GM19099 (cell line): ENCODE measurements around the gene PSMD1.

Experiments used
- POLR2A ChIP-seq: IDR thresholded peaks from 3 replicates; pipeline ENCODE4 v1.6.1; 2011; ENCODE audit warnings: low read depth; ENCODE audit not compliant: insufficient read length; ENCODE audit errors: extremely low read depth

PSMD1 gene

GRCh38 chr2:231043796-231044195, 12.9 kb upstream of the PSMD1 start:
- TF ChIP-seq POLR2A: no peak

- TF ChIP-seq POLR2A: no peak
Observed at GRCh38 chr2:231046916-231047273, 9.8 kb upstream of the PSMD1 start.

GRCh38 chr2:231047274-231047922, 9.3 kb upstream of the PSMD1 start:
- TF ChIP-seq POLR2A: no peak

GRCh38 chr2:231047923-231048915, 8.4 kb upstream of the PSMD1 start:
- no peak for TF ChIP-seq POLR2A

GRCh38 chr2:231049286-231050017, 7.2 kb upstream of the PSMD1 start:
- TF ChIP-seq POLR2A: no peak

- no peak for TF ChIP-seq POLR2A
Observed at GRCh38 chr2:231050018-231050901, 6.4 kb upstream of the PSMD1 start.

GRCh38 chr2:231051116-231051515, 5.6 kb upstream of the PSMD1 start:
- no peak for TF ChIP-seq POLR2A

- peak; percentile 17 for TF ChIP-seq POLR2A
Observed at GRCh38 chr2:231052494-231053451, 3.9 kb upstream of the PSMD1 start.

- TF ChIP-seq POLR2A: no peak
Observed at GRCh38 chr2:231053846-231054245, 2.8 kb upstream of the PSMD1 start.

GRCh38 chr2:231057590-231057989, 923 bp downstream of the PSMD1 start:
- TF ChIP-seq POLR2A: no peak

GRCh38 chr2:231058761-231059550, 2.3 kb downstream of the PSMD1 start:
- TF ChIP-seq POLR2A: no peak

- no peak for TF ChIP-seq POLR2A
Observed at GRCh38 chr2:231059756-231060155, 3.1 kb downstream of the PSMD1 start.

GRCh38 chr2:231062776-231063175, 6.1 kb downstream of the PSMD1 start:
- no peak for TF ChIP-seq POLR2A

GRCh38 chr2:231063347-231063746, 6.7 kb downstream of the PSMD1 start:
- no peak for TF ChIP-seq POLR2A
